Measurements from ENCODE around the gene CCDC88C. TPM values are rescaled to one million over a fixed set of nuclear protein-coding genes. Genes with fewer than 3 reads are reported as not detected.

CCDC88C gene
- total and polyA plus RNA-seq, 12 donors = 2.2 to 8.4 (median 4.9) TPM

GRCh38 chr14:91402771-91403600 lies 14.6 kb downstream of the CCDC88C start:
- peak in 7 of 8 donors; percentile 15 to 63 (median 52) for ATAC-seq

GRCh38 chr14:91402348-91402747 lies 15.3 kb downstream of the CCDC88C start:
- H3K27ac ChIP-seq = peak overlapping the region in 8 of 10 donors; percentile 2 to 70 (median 41)

More at GRCh38 chr14:91402771-91403600, 14.6 kb downstream of the CCDC88C start:
- Histone ChIP-seq H3K4me1 (peaks cover 3 to 77% (median 44%) of the 10 kb centered on the region in 9 donors), H3K36me3 (peaks cover 0 to 9% (median 0%) of the 10 kb centered on the region in 9 donors), H3K27me3 (peaks cover 0 to 11% (median 0%) of the 10 kb centered on the region in 7 donors), H3K27ac (peak overlapping the region in 9 of 10 donors; percentile 3 to 70 (median 39)), H3K9me3 (no peaks in the 10 kb centered on the region), H3K4me3 (no peak overlapping the region)
- peak in 1 of 2 donors; percentile 51 for DNase-seq
- intact Hi-C loops (cut with DNase I) = no loop called here
- WGBS, 2 donors = 57 to 60% methylated on average over 18 of the region's 18 CpGs
- TF ChIP-seq CTCF (IDR thresholded peaks at IDR 0.05) = no peak

GRCh38 chr14:91401751-91402150 lies 15.9 kb downstream of the CCDC88C start:
- WGBS, 2 donors = 89 to 93% methylated on average over 7 of the region's 7 CpGs
- Histone ChIP-seq H3K9me3 (no peaks in the 10 kb centered on the region), H3K4me1 (peaks cover 3 to 90% (median 55%) of the 10 kb centered on the region in 9 donors), H3K27me3 (peaks cover 0 to 22% (median 4%) of the 10 kb centered on the region in 7 donors), H3K36me3 (no peaks in the 10 kb centered on the region), H3K27ac (peak overlapping the region in 6 of 10 donors; percentile 2 to 70 (median 43)), H3K4me3 (no peak overlapping the region)
- DNase-seq (no peak), ATAC-seq (no peak)
- TF ChIP-seq CTCF (IDR thresholded peaks at IDR 0.05) = no peak
- intact Hi-C loops (cut with DNase I) = no loop called here

More at GRCh38 chr14:91402348-91402747, 15.3 kb downstream of the CCDC88C start:
- intact Hi-C loops (cut with DNase I) = no loop called here
- Histone ChIP-seq H3K36me3 (peaks cover 0 to 4% (median 0%) of the 10 kb centered on the region in 9 donors), H3K9me3 (no peaks in the 10 kb centered on the region), H3K4me1 (peaks cover 3 to 84% (median 51%) of the 10 kb centered on the region in 9 donors), H3K27me3 (peaks cover 0 to 17% (median 4%) of the 10 kb centered on the region in 7 donors), H3K4me3 (no peak overlapping the region)
- DNase-seq = no peak
- WGBS, 2 donors = 46 to 58% methylated on average over 6 of the region's 6 CpGs
- ATAC-seq = no peak
- no peak for TF ChIP-seq CTCF (IDR thresholded peaks at IDR 0.05)

- WGBS, 2 donors = 57 to 69% methylated on average over 1 of the region's 1 CpG
- DNase-seq (no peak), ATAC-seq (no peak)
- Histone ChIP-seq H3K4me3 (peak overlapping the region in 1 of 10 donors; percentile 15), H3K9me3 (no peaks in the 10 kb centered on the region), H3K36me3 (no peaks in the 10 kb centered on the region), H3K4me1 (peaks cover 3 to 89% (median 55%) of the 10 kb centered on the region in 9 donors), H3K27me3 (peaks cover 0 to 23% (median 4%) of the 10 kb centered on the region in 7 donors), H3K27ac (peak overlapping the region in 6 of 10 donors; percentile 28 to 67 (median 50))
- no peak for TF ChIP-seq CTCF (IDR thresholded peaks at IDR 0.05)
- intact Hi-C loops (cut with DNase I) = no loop called here
These were observed 16.9 kb downstream of the CCDC88C start for GRCh38 chr14:91400696-91401095.

Measured in heart right ventricle (tissue), 16 donors.